HG03095 (cell line): ENCODE data around the gene GPI.
"Not testable (repeated sequence)": the region's sequence is repeated elsewhere in the genome, so short reads cannot be mapped to it uniquely, and the experiment has no call there.

Experiments
- ATAC-seq: cut with Tn5 transposase; IDR thresholded peaks from one replicate; pipeline ENCODE4 v1.9.1; 2021; ENCODE audit warnings: moderate library complexity; ENCODE audit not compliant: unreplicated experiment

Gene GPI

DNA sequence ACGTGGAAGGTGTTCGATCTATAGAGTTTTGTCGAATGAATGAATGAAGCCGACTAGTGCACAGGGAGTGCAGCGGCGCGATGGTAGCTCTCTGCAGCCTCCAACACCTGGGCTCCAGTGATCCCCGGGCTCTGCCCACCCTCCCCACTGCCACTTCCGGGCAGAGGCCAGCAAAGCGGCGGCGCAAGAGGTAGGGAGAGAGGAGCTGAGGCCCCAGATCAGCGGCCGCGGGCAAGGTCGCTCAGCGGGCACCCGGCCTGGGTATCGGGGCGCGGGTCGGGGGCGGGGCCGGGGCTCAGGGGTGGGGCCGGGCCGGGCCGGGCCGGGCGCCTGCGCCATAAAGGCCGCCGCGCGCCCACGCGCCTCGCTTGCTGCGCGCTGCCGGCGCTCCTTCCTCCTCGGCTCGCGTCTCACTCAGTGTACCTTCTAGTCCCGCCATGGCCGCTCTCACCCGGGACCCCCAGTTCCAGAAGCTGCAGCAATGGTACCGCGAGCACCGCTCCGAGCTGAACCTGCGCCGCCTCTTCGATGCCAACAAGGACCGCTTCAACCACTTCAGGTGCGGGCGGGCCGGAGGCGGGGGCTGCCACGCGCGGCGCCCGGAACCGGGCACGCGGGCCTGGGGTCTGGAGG is at the start of gene GPI:
TSS of gene GPI (plus strand) at position 367 of the 633 bp plus-strand sequence. CDS start at position 438, 71 bp downstream.
- peak; percentile 54 for ATAC-seq

DNA sequence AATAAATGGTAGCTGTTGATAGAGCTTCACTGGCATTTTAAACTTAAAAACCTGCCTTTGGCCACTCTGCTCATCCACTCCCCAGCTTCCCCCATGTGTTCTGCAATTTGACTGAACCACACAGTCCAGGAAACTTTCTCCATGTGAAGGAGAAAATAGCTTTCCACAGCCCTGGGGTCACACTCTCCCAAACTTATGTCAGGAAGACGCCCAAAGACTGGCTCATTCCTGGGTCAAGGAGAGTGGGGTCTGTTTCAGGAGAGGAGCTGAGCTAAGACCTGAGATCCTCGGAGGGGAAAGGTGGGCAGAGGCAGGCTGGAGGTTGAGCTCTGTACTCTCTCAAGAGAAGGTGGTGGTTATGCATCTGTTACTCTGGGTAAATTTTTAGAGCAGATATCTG is 48.7 kb upstream of the GPI start:
- no peak for ATAC-seq

GRCh38 chr19:34316741-34317301 is 48.2 kb upstream of the GPI start:
- no peak for ATAC-seq

GRCh38 chr19:34317311-34317927 is 47.6 kb upstream of the GPI start:
- no peak for ATAC-seq

GRCh38 chr19:34319230-34319585 is 45.8 kb upstream of the GPI start:
- ATAC-seq: no peak

DNA sequence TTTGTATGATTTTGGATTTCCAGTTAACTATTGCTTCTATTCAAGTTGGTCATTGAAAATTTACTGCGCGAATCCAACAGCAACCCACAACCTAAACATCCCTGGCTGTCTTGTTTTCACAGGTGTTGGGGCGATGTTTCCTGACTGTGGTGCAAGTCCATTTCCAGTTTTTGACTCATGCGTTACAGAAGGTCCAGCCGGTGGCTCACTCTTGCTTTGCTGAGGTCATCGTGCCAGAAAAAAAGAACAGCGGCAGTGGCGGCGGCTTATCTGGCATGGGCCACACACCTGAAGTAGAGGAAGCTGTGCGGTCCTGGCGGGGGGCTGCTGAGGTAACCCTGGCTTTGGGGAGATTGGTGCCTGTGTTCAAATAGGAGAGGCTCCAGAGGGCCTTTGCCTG is 45.2 kb upstream of the GPI start:
- ATAC-seq: no peak

DNA sequence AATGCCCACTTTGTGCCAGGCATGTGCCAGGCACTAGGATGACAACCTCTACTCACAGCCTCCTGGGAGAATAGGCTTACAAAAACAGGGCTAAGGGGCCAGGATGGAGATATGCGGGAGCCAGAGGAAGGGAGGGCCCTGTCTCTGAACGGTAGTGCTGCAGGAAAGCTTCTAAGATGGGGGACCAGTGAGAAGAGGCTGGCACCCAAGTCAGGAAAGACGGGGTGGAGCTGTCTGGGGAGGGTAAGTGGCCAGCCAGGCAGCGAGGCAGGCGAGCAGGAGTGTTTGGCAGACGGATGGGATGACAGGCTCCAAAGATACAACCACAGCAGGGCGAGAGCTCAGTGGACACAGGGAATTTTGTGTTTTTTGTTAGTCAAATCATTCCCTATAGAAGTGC is 44.7 kb upstream of the GPI start:
- ATAC-seq: no peak

GRCh38 chr19:34321735-34322134 is 43.3 kb upstream of the GPI start:
- no peak for ATAC-seq

DNA sequence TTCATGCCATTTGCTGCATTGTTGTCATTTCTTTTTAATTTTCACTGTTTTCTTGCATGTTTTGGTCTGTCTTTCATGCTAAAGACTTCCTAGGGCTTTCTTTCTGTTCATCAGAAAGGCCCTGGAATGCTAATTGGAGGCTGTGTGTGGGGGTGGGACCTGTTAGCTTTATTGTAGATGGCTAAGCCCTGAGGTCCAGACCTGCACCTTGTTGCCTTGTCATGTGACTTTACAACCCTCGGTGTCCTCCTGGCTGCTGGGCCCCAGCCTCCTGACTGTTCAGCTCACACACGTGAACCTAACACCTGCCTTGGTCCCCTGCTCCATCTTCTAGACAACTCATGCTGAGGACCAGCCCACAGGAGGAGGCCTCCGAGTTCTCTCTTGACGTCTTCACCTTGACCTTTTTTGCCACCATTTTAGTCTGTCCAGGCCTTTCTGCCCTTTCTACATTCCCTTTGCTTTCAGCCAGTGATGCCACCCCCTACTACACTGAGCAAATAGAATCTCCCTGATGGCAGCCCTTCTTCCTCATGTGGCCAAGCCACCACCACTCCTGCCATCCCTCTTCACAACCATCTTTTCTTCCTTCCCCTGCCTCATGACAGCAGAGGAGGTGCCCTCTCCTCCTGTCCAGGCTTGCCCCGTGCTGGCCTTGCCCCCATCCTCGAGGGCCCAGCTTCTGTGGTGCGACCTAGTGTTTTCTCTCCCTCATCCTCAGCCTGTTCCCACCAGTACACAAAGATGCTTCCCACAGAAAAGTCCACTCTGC is 41.4 kb upstream of the GPI start:
- no peak for ATAC-seq

- no peak for ATAC-seq
Observed at GRCh38 chr19:34324320-34324719, 40.7 kb upstream of the GPI start.

DNA sequence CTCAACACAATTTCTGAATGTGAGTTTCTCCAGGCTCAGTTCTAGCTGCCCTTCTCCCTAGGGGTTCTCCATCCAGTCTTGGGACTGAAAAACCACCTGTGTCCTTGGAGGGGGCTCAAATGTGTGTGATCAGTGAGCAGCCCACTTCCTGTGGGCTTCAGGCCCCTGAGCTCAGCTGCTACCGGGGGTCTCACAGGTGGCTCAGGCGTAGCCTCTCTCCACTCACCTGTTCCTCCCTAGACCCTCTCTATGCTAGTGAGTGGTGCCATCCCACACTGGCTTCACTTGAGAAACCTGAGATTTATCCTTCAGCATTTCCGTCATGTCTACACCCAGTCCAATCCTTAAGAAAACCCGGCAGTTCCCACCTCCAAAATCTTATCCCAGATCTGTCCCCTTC is 39.8 kb upstream of the GPI start:
- ATAC-seq: no peak

GRCh38 chr19:34325981-34326787 is 38.8 kb upstream of the GPI start:
- no peak for ATAC-seq

GRCh38 chr19:34327851-34328250 is 37.1 kb upstream of the GPI start:
- ATAC-seq: no peak

DNA sequence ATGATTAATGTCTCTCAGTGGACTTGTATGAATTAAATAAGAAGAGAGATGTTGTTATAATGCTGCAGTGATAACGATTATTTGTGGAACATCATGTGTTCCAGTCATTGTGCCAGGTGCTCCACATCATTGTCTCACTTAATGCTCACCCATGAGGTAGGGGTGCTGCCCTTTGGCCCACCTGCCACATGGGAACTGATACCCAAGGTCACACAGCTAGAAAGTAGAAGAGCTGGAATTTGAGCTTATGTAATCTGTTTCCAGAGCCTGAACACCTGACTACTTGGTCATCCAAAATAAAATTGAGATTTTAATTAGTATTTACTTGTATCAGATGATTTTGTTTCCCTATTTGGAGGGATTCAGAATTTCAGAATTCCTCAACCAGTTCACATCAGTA is 36.0 kb upstream of the GPI start:
- no peak for ATAC-seq

DNA sequence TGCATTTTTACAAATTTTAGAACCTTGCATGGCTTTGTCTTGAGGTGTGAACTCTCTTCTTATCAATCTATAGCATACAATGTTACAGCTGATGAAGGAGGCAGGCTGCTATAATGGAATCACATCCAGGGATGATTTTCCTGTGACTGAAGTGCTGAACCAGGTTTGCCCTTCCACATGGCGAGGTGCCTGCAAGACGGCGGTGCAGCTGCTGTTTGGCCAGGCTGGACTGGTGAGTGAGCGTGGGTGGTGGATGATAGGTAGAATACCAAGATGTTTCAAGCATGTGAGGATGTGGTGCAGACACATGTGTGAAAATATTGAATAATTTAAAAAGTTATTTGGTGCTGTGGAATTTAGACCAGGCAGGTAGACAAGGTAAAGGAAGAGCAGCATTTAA is 34.9 kb upstream of the GPI start:
- no peak for ATAC-seq

DNA sequence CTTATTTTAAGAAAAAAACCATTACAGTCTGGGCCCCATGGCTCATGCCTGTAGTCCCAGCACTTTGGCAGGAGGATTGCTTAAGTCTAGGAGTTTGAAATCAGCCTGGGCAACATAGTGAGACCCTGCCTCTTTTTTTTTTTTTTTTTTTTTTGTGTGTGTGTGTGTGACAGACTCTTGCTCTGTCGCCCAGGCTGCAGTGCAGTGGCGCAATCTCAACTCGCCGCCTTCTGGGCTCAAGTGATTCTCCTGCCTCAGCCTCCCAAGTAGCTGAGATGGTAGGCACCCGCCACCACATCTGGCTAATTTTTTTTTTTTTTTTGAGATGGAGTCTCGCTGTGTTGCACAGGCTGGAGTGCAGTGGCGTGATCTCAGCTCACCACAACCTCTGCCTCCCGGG is 34.4 kb upstream of the GPI start:
- not testable (repeated sequence) for ATAC-seq

GRCh38 chr19:34331596-34331995 is 33.4 kb upstream of the GPI start:
- ATAC-seq: not testable (repeated sequence)

GRCh38 chr19:34332027-34332760 is 32.8 kb upstream of the GPI start:
- no peak for ATAC-seq

DNA sequence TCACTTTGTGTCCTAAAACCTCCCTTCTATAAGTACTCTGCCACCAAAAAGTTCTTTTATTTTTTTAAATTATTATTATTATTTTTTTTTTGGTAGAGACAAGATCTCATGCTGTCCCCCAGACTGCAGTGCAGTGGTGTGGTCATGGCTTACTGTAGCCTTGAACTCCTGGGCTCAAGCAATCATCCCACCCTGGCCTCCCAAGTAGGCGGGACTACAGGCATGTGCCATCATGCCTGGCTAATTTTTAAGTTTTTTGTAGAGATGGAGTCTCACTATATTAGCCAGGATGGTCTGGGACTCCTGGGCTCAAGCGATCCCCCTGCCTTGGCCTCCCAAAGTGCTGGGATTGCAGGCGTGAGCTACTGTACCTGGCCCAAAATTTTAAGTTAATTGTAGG is 29.1 kb upstream of the GPI start:
- no peak for ATAC-seq

GRCh38 chr19:34336781-34337271 is 28.2 kb upstream of the GPI start:
- no peak for ATAC-seq
